ENCODE measurements around the gene PTCH1. TPM values are rescaled to one million over a fixed set of nuclear protein-coding genes. Genes with fewer than 3 reads are reported as not detected.

Gene PTCH1
- total and polyA plus RNA-seq, 4 donors: 1.2 to 5.0 (median 2.1) TPM

DNA sequence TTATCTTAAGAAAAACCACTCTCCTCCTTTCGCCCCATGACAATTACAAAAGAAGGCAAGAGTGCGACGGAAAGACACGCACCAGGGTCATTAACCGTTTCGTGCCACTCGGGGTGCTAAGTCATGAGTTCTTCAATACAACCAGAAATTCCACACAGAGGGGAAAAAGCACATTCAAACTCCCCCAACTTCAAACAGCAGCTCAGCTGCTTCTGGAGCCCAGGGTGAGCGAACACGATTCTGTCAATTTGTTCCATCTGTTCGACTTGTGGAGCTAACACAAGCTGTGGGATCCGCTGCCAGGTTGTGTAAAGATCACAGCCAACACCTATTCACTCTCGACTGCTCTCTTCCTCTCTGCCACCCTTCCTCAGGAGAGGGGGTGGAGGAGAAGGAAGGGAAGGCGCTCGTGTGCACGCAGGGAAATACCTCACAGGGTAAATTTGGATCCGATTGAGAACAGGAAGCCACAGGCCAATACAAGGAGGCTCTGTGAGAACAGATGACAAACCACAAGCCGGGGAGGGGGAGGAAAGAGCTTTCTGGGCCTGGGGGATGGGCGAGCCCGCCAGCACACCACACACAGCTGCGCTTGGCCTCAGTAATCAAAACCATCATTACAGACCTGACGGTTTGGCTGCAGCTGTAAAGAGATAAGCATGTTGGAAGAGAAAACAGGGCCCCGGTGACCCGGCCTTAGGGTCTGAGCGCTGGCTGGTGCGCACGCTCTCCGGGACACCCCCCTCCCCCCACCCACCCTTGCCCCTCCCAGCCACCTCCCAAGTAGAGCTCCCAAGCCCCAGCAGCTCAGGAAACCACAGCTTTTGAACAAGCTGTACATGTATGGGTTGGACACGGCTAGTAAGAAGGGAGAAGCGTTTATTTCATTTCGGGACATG is 54.3 kb downstream of the PTCH1 start:
- H3K9ac ChIP-seq (ENCODE audit: low read depth in 1 of 2, low read length in 2 of 2): no peak overlapping the region
- no peaks in the 10 kb centered on the region for H3K9me3 ChIP-seq (ENCODE audit: control insufficient read depth in 4 of 4, low read length in 3 of 4)
- peak overlapping the region in 1 of 3 donors; percentile 9 for H3K4me3 ChIP-seq (ENCODE audit: low read depth in 1 of 3, low read length in 3 of 3)
- TF ChIP-seq RAD21 (IDR thresholded peaks at IDR 0.05): peak in 1 of 2 donors; percentile 31
- peak; percentile 18 for TF ChIP-seq SP1 (IDR thresholded peaks at IDR 0.05)
- TF ChIP-seq, protein P1, sequence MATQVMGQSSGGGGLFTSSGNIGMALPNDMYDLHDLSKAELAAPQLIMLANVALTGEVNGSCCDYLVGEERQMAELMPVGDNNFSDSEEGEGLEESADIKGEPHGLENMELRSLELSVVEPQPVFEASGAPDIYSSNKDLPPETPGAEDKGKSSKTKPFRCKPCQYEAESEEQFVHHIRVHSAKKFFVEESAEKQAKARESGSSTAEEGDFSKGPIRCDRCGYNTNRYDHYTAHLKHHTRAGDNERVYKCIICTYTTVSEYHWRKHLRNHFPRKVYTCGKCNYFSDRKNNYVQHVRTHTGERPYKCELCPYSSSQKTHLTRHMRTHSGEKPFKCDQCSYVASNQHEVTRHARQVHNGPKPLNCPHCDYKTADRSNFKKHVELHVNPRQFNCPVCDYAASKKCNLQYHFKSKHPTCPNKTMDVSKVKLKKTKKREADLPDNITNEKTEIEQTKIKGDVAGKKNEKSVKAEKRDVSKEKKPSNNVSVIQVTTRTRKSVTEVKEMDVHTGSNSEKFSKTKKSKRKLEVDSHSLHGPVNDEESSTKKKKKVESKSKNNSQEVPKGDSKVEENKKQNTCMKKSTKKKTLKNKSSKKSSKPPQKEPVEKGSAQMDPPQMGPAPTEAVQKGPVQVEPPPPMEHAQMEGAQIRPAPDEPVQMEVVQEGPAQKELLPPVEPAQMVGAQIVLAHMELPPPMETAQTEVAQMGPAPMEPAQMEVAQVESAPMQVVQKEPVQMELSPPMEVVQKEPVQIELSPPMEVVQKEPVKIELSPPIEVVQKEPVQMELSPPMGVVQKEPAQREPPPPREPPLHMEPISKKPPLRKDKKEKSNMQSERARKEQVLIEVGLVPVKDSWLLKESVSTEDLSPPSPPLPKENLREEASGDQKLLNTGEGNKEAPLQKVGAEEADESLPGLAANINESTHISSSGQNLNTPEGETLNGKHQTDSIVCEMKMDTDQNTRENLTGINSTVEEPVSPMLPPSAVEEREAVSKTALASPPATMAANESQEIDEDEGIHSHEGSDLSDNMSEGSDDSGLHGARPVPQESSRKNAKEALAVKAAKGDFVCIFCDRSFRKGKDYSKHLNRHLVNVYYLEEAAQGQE (IDR thresholded peaks at IDR 0.05): no peak
- peak; percentile 54 for DNase-seq (ENCODE audit: low spot score)
- no peak overlapping the region for H3K27ac ChIP-seq (ENCODE audit: low read depth in 1 of 2, low read length in 2 of 2)
- H3K4me1 ChIP-seq (ENCODE audit: control insufficient read depth in 4 of 4, insufficient read depth in 4 of 4, low read length in 3 of 4): no peaks in the 10 kb centered on the region
- 55% methylated on average over 30 of the region's 30 CpGs for WGBS
- no peaks in the 10 kb centered on the region for H3K27me3 ChIP-seq (ENCODE audit: control insufficient read depth in 4 of 4, insufficient read depth in 4 of 4, low read length in 3 of 4)
- peaks cover 2 to 13% (median 12%) of the 10 kb centered on the region in 4 donors for H3K36me3 ChIP-seq (ENCODE audit: control insufficient read depth in 4 of 4, insufficient read depth in 3 of 4, low read depth in 1 of 4, low read length in 3 of 4)

DNA sequence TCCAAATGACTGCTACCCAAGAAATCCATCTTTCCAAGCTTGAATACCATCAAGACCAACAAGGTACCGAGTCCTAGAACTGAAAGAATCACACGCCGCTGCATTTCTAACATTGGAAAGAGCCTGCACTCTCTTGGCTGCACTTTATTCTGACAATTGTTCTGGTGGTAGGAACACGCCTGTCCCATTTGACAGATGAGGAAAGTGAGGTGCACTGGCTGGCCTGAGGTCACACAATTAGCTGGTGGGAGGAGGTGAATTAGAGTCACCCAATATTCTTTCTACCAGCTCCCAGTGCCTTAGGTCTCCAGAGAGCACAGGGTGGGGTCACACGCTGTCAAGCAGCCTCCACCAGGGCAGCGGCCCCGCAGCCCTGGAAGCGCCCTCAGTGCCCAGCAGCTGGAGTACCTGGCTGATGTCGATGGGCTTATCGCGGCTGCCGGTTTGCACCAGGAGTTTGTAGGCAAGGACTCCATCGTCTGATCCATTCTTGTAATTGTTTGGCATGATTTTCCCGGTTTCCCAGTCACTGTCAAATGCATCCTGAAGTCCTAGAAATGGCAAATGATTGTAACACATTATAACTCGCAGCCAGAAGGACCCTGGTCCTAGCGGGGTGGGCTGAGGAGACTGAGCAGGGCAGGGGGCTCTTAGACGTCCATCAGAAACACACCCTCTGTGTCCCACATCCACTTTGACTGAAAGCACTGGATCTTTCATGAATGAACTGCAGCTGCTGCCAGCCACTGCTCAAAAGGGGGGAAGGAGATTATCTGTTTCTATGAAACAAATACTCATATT is 55.1 kb downstream of the PTCH1 start:
- H3K4me3 ChIP-seq (ENCODE audit: low read depth in 1 of 3, low read length in 3 of 3): no peak overlapping the region
- no peaks in the 10 kb centered on the region for H3K9me3 ChIP-seq (ENCODE audit: control insufficient read depth in 4 of 4, low read length in 3 of 4)
- no peak for DNase-seq (ENCODE audit: low spot score)
- H3K27me3 ChIP-seq (ENCODE audit: control insufficient read depth in 4 of 4, insufficient read depth in 4 of 4, low read length in 3 of 4): no peaks in the 10 kb centered on the region
- H3K36me3 ChIP-seq (ENCODE audit: control insufficient read depth in 4 of 4, insufficient read depth in 3 of 4, low read depth in 1 of 4, low read length in 3 of 4): peaks cover 2 to 13% (median 10%) of the 10 kb centered on the region in 4 donors
- no peaks in the 10 kb centered on the region for H3K4me1 ChIP-seq (ENCODE audit: control insufficient read depth in 4 of 4, insufficient read depth in 4 of 4, low read length in 3 of 4)
- H3K27ac ChIP-seq (ENCODE audit: low read depth in 1 of 2, low read length in 2 of 2): no peak overlapping the region
- TF ChIP-seq, protein P2, sequence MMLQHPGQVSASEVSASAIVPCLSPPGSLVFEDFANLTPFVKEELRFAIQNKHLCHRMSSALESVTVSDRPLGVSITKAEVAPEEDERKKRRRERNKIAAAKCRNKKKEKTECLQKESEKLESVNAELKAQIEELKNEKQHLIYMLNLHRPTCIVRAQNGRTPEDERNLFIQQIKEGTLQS (IDR thresholded peaks at IDR 0.05): no peak
- TF ChIP-seq JUND (IDR thresholded peaks at IDR 0.05) (no peak), SP1 (IDR thresholded peaks at IDR 0.05) (no peak), NR2F2 (IDR thresholded peaks at IDR 0.05) (no peak), FOXA1 (IDR thresholded peaks at IDR 0.05) (no peak), TAF1 (conservative IDR thresholded peaks at IDR 0.05) (no peak)
- no peak overlapping the region for H3K9ac ChIP-seq (ENCODE audit: low read depth in 1 of 2, low read length in 2 of 2)
- 94% methylated on average over 17 of the region's 17 CpGs for WGBS

DNA sequence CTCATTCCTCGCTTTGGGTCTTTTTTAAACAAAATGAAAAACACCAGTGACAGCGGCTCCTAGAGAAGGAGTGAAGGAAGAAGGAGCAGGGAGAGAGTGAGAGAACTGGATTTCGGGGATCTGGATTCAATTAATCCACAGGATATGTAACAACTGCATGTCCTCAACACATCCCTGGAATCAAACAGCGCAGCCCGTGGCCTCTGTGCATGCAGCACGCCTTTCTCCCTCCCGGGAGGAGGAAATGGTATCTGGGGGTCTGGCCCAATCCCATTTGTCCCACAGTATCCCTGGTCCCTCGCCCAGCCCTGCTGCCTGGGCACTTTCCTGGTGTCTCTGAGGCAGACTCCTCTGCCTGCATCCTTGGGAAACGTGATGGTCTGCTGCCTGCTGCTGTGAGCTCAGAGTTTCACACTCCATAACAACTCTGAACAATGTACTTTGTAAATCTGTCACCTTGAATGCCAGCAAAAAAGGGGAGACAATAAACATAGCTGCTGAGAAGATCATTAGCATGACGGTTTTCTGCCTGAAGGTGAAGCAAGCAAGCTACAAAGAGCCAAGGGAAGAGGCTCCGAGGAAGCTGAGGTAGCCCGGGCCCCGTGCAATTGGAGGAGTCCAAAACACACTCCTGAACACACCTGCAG is 56.1 kb downstream of the PTCH1 start:
- H3K9me3 ChIP-seq (ENCODE audit: control insufficient read depth in 4 of 4, low read length in 3 of 4): no peaks in the 10 kb centered on the region
- H3K36me3 ChIP-seq (ENCODE audit: control insufficient read depth in 4 of 4, insufficient read depth in 3 of 4, low read depth in 1 of 4, low read length in 3 of 4): peaks cover 2 to 21% (median 15%) of the 10 kb centered on the region in 4 donors
- DNase-seq (ENCODE audit: low spot score): no peak
- no peak overlapping the region for H3K4me3 ChIP-seq (ENCODE audit: low read depth in 1 of 3, low read length in 3 of 3)
- H3K27me3 ChIP-seq (ENCODE audit: control insufficient read depth in 4 of 4, insufficient read depth in 4 of 4, low read length in 3 of 4): no peaks in the 10 kb centered on the region
- no peak overlapping the region for H3K27ac ChIP-seq (ENCODE audit: low read depth in 1 of 2, low read length in 2 of 2)
- no peak for TF ChIP-seq HNF4A (conservative IDR thresholded peaks at IDR 0.05)
- no peak for TF ChIP-seq RXRA (IDR thresholded peaks at IDR 0.05)
- no peak for TF ChIP-seq RAD21 (IDR thresholded peaks at IDR 0.05)
- TF ChIP-seq FOXA2 (IDR thresholded peaks at IDR 0.05): no peak
- TF ChIP-seq, protein P3, sequence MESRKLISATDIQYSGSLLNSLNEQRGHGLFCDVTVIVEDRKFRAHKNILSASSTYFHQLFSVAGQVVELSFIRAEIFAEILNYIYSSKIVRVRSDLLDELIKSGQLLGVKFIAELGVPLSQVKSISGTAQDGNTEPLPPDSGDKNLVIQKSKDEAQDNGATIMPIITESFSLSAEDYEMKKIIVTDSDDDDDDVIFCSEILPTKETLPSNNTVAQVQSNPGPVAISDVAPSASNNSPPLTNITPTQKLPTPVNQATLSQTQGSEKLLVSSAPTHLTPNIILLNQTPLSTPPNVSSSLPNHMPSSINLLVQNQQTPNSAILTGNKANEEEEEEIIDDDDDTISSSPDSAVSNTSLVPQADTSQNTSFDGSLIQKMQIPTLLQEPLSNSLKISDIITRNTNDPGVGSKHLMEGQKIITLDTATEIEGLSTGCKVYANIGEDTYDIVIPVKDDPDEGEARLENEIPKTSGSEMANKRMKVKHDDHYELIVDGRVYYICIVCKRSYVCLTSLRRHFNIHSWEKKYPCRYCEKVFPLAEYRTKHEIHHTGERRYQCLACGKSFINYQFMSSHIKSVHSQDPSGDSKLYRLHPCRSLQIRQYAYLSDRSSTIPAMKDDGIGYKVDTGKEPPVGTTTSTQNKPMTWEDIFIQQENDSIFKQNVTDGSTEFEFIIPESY (IDR thresholded peaks at IDR 0.05): no peak
- TF ChIP-seq TAF1 (conservative IDR thresholded peaks at IDR 0.05): no peak
- no peak for TF ChIP-seq YY1 (IDR thresholded peaks at IDR 0.05)
- no peak for TF ChIP-seq SP1 (IDR thresholded peaks at IDR 0.05)
- WGBS: 89% methylated on average over 13 of the region's 13 CpGs
- no peak overlapping the region for H3K9ac ChIP-seq (ENCODE audit: low read depth in 1 of 2, low read length in 2 of 2)
- no peaks in the 10 kb centered on the region for H3K4me1 ChIP-seq (ENCODE audit: control insufficient read depth in 4 of 4, insufficient read depth in 4 of 4, low read length in 3 of 4)
